Endothelial cell of umbilical vein (primary cell): Measurements from ENCODE around the gene MARF1. TPM values are rescaled to one million over a fixed set of nuclear protein-coding genes. Genes with fewer than 3 reads are reported as not detected.
"Not testable (repeated sequence)": the region's sequence is repeated elsewhere in the genome, so short reads cannot be mapped to it uniquely, and the experiment has no call there.

Experiments
- BruUV-seq: library from RNA; stranded (reverse); fragments of 400-500 nt; replicated peaks from 2 replicates; lab custom pipeline; 2021; lab: Mats Ljungman, UMichigan
- CTCF ChIA-PET: fragments of 300-600, 350-600 bp; sonication (Branson Sonifier 250); formaldehyde crosslinking; loops from one replicate; lab custom pipeline; 2021; ENCODE audit warnings: antibody characterized with exemption, inconsistent platforms; lab: Charles Lee
- POLR2A ChIA-PET: fragments of 300-600, 350-600 bp; sonication (Branson Sonifier 250); formaldehyde crosslinking; loops from one replicate; lab custom pipeline; 2021; ENCODE audit warnings: antibody characterized with exemption, inconsistent platforms; lab: Charles Lee
- DNase-seq: peaks from one replicate; pipeline ENCODE4 v3.0.0-alpha.2; 2011; ENCODE audit warnings: low read depth, low spot score
- FAIRE-seq: peaks from 2 replicates; lab custom pipeline; 2011; peaks lifted over from hg19 to GRCh38; lab: Jason Lieb, UNC
- H2AFZ ChIP-seq: 2 replicates; pipeline ENCODE4 v1.6.0; 2012; ENCODE audit warnings: low read depth, low read length, control low read depth, inconsistent platforms
- H3K27ac ChIP-seq: 2 replicates; pipeline ENCODE4 v1.5.1; 2011; ENCODE audit warnings: low read depth, mild to moderate bottlenecking, control low read depth, low read length, moderate library complexity; ENCODE audit not compliant: insufficient read depth
- H3K27me3 ChIP-seq, 2 experiments: 2 replicates each; pipeline versions ENCODE4 v1.6.0 to v1.6.1; 2011; ENCODE audit warnings: low read length in 2 of 2, mixed read lengths in 1 of 2; ENCODE audit not compliant: control insufficient read depth in 2 of 2, insufficient read depth in 2 of 2
- H3K36me3 ChIP-seq, 2 experiments: 2 replicates in 1 of 2; 3 replicates in 1 of 2; pipeline ENCODE4 v1.5.1; 2011; ENCODE audit warnings: low read length in 2 of 2, mild to moderate bottlenecking in 1 of 2, moderate library complexity in 1 of 2; ENCODE audit not compliant: control insufficient read depth in 2 of 2, insufficient read depth in 2 of 2; ENCODE audit errors: extremely low read depth in 1 of 2
- H3K4me1 ChIP-seq: 3 replicates; pipeline ENCODE4 v1.5.1; 2011; ENCODE audit warnings: mild to moderate bottlenecking, low read length; ENCODE audit not compliant: control insufficient read depth, insufficient read depth; ENCODE audit errors: extremely low read depth
- H3K4me2 ChIP-seq: 2 replicates; pipeline ENCODE4 v1.6.1; 2011; ENCODE audit warnings: low read length, control low read depth, mixed read lengths; ENCODE audit not compliant: insufficient read depth
- H3K4me3 ChIP-seq, 3 experiments: fragments of 200-600 bp in 1 of 3; sonication (generic), shearing (Covaris generic) in 1 of 3; replicated peaks in 1 of 3; 2 replicates each; pipeline ENCODE4 v1.5.1; 2011 to 2016; ENCODE audit warnings: control low read depth in 3 of 3, low read length in 3 of 3, mild to moderate bottlenecking in 2 of 3, inconsistent platforms in 1 of 3, low read depth in 1 of 3, moderate library complexity in 1 of 3; ENCODE audit not compliant: insufficient read depth in 1 of 3
- H3K79me2 ChIP-seq: 2 replicates; pipeline ENCODE4 v1.6.0; 2012; ENCODE audit warnings: low read length, inconsistent platforms; ENCODE audit not compliant: control insufficient read depth, insufficient read depth
- H3K9ac ChIP-seq: replicated peaks from 2 replicates; pipeline ENCODE3; 2011; ENCODE audit warnings: low read length, control low read depth; ENCODE audit not compliant: insufficient read depth; ENCODE audit errors: extremely low read depth
- H3K9me1 ChIP-seq: replicated peaks from 3 replicates; pipeline ENCODE4 v1.6.0; 2011; ENCODE audit warnings: mild to moderate bottlenecking, low read length; ENCODE audit not compliant: control insufficient read depth, insufficient read depth; ENCODE audit errors: extremely low read depth
- H3K9me3 ChIP-seq: replicated peaks from 2 replicates; pipeline ENCODE4 v1.5.1; 2012; ENCODE audit warnings: low read length, inconsistent platforms; ENCODE audit not compliant: control insufficient read depth, insufficient read depth
- H4K20me1 ChIP-seq: replicated peaks from 2 replicates; pipeline ENCODE3; 2011; ENCODE audit warnings: mild to moderate bottlenecking, low read length; ENCODE audit not compliant: control insufficient read depth, insufficient read depth; ENCODE audit errors: extremely low read depth
- CTCF ChIP-seq, 2 donors: IDR thresholded peaks; 1 replicate in 1 of 2; 2 replicates in 1 of 2; pipeline ENCODE4 v1.5.1; 2011; ENCODE audit warnings: low read length in 2 of 2, mild to moderate bottlenecking in 2 of 2, moderate library complexity in 2 of 2, control low read depth in 1 of 2, inconsistent platforms in 1 of 2, low read depth in 1 of 2; ENCODE audit not compliant: insufficient read depth in 1 of 2; ENCODE audit errors: extremely low read depth in 1 of 2
- EZH2 ChIP-seq: IDR thresholded peaks from 2 replicates; pipeline ENCODE4 v1.6.1; 2012; ENCODE audit warnings: borderline replicate concordance, low read depth, mild to moderate bottlenecking, moderate library complexity, low read length, inconsistent platforms; ENCODE audit not compliant: severe bottlenecking
- FOS ChIP-seq: IDR thresholded peaks from 2 replicates; pipeline ENCODE4 v1.6.1; 2011; ENCODE audit warnings: mild to moderate bottlenecking, low read length, moderate library complexity, borderline replicate concordance; ENCODE audit not compliant: insufficient read depth
- GATA2 ChIP-seq: IDR thresholded peaks from 2 replicates; pipeline ENCODE4 v1.7.0; 2011; ENCODE audit warnings: low read depth, mild to moderate bottlenecking, moderate library complexity, mixed read lengths, low read length; ENCODE audit not compliant: insufficient read length, insufficient read depth
- JUN ChIP-seq: IDR thresholded peaks from 2 replicates; pipeline ENCODE4 v1.6.1; 2011; ENCODE audit warnings: borderline replicate concordance, low read depth; ENCODE audit not compliant: insufficient read length, insufficient read depth
- MAX ChIP-seq: IDR thresholded peaks from 2 replicates; pipeline ENCODE4 v1.6.1; 2011; ENCODE audit not compliant: insufficient read depth, insufficient read length
- MYC ChIP-seq: IDR thresholded peaks from one replicate; pipeline ENCODE4 v1.6.1; 2011; ENCODE audit warnings: mild to moderate bottlenecking, low read depth, low read length
- POLR2A ChIP-seq: IDR thresholded peaks from 2 replicates; pipeline ENCODE4 v1.6.1; 2012; ENCODE audit warnings: low read depth, mild to moderate bottlenecking, control low read depth, low read length
- POLR2AphosphoS5 ChIP-seq: IDR thresholded peaks from 2 replicates; pipeline ENCODE4 v1.6.1; 2012; ENCODE audit warnings: low read depth, mild to moderate bottlenecking, control low read depth, low read length, moderate library complexity; ENCODE audit not compliant: insufficient read depth
- dilution Hi-C: fragments of 300-500 bp; cut with MboI; formaldehyde crosslinking; loops from one replicate; pipeline ENCODE4 v1.15.0; 2019; ENCODE audit warnings: low sequenced_read_pairs; ENCODE audit not compliant: extremely low pct_ligation_motif_present
- intact Hi-C: fragments of 100-400 bp; cut with micrococcal nuclease; formaldehyde crosslinking; loops from one replicate; pipeline ENCODE4 v1.10.0; 2022
- polyA plus RNA-seq, 4 experiments: library from polyadenylated mRNA; depleted of rRNA in 3 of 4; stranded (reverse) in 3 of 4; unstranded in 1 of 4; fragments of >200 nt; gene quantifications; 2 replicates each; pipeline versions ENCODE4 v1.2.1 to v1.2.3, GENCODE V29; 2011 to 2012; ENCODE audit warnings: missing spikeins in 1 of 4
- total RNA-seq: library from RNA; stranded (reverse); gene quantifications from 2 replicates; pipeline ENCODE4 v1.2.3, GENCODE V29; 2021

Gene MARF1
- total and polyA plus RNA-seq, 2 donors (not counting 3 experiments of a cell fraction or from before 2014, with no cell fraction given): 14.6 to 58.5 TPM

- no TSS peak for BruUV-seq
- no peak overlapping the region for H2AFZ ChIP-seq
- POLR2A ChIA-PET: no interaction called here
- H3K4me1 ChIP-seq: peaks cover 13% of the 10 kb centered on the region
- DNase-seq (no peak), FAIRE-seq (no peak)
- intact Hi-C loops (no loop called here), dilution Hi-C loops (no loop called here)
- H3K9ac ChIP-seq: no peak overlapping the region
- TF ChIP-seq FOS: no peak
- TF ChIP-seq CTCF (IDR thresholded peaks at IDR 0.05; ENCODE audit: extremely low read depth in 1 of 2, insufficient read depth in 1 of 2, low read depth in 1 of 2, low read length in 2 of 2): no peak
- TF ChIP-seq EZH2: no peak
- TF ChIP-seq POLR2AphosphoS5: no peak
- TF ChIP-seq GATA2: no peak
- TF ChIP-seq MYC: no peak
- no peak for TF ChIP-seq JUN
- TF ChIP-seq MAX: no peak
- no peak for TF ChIP-seq POLR2A
- no peaks in the 10 kb centered on the region for H3K36me3 ChIP-seq
- no peak overlapping the region for H3K4me3 ChIP-seq
- peaks cover 0 to 2% of the 10 kb centered on the region in 2 experiments for H3K27me3 ChIP-seq
- H4K20me1 ChIP-seq: no peaks in the 10 kb centered on the region
- H3K9me3 ChIP-seq: no peaks in the 10 kb centered on the region
- H3K79me2 ChIP-seq: peaks cover 25% of the 10 kb centered on the region
- CTCF ChIA-PET: no interaction called here
- H3K27ac ChIP-seq: no peak overlapping the region
- no peak overlapping the region for H3K4me2 ChIP-seq
- no peaks in the 10 kb centered on the region for H3K9me1 ChIP-seq
These were observed 4.5 kb upstream of the MARF1 start for GRCh38 chr16:15647294-15648014.

GRCh38 chr16:15646557-15647293 is 3.8 kb upstream of the MARF1 start:
- DNase-seq, H3K36me3 ChIP-seq, H3K27me3 ChIP-seq, POLR2A ChIA-PET, dilution Hi-C loops, BruUV-seq, CTCF ChIA-PET, intact Hi-C loops, H3K9ac ChIP-seq, H3K9me3 ChIP-seq, H3K4me3 ChIP-seq, H3K4me2 ChIP-seq, H3K27ac ChIP-seq, FAIRE-seq, H3K9me1 ChIP-seq, H2AFZ ChIP-seq, H4K20me1 ChIP-seq: not testable (repeated sequence)
- Histone ChIP-seq H3K79me2 (peaks cover 25% of the 10 kb centered on the region), H3K4me1 (peaks cover 15% of the 10 kb centered on the region)
